DND-41 (cell line): ENCODE results near the gene CACNA2D4.

Source experiments
- ATAC-seq: fragments of 200-7000 bp; cut with Tn5 transposase; 3 replicates; pipeline ENCODE4 v1.9.1; 2021; ENCODE audit warnings: low read depth; ENCODE audit not compliant: insufficient read depth
- DNase-seq: peaks from one replicate; pipeline ENCODE4 v3.0.0-alpha.2; 2020
- H2AFZ ChIP-seq: 2 replicates; pipeline ENCODE4 v1.6.0; 2012; ENCODE audit warnings: low read depth, low read length
- H3K27ac ChIP-seq: 2 replicates; pipeline ENCODE4 v1.5.1; 2012; ENCODE audit warnings: low read length, inconsistent platforms
- H3K27me3 ChIP-seq: fragments of 200-600 bp; sonication (generic); 2 replicates; pipeline ENCODE4 v1.6.0; 2012; ENCODE audit warnings: low read length, mild to moderate bottlenecking, inconsistent platforms; ENCODE audit not compliant: insufficient read depth, poor library complexity
- H3K36me3 ChIP-seq: 2 replicates; pipeline ENCODE4 v1.5.1; 2012; ENCODE audit warnings: low read length, inconsistent platforms; ENCODE audit not compliant: insufficient read depth
- H3K4me1 ChIP-seq: 2 replicates; pipeline ENCODE4 v1.5.1; 2012; ENCODE audit warnings: mild to moderate bottlenecking, low read length; ENCODE audit not compliant: insufficient read depth
- H3K4me2 ChIP-seq: 2 replicates; pipeline ENCODE4 v1.6.0; 2012; ENCODE audit warnings: mild to moderate bottlenecking, moderate library complexity, low read length, inconsistent platforms; ENCODE audit not compliant: insufficient read depth
- H3K4me3 ChIP-seq, 2 experiments: fragments of 200-600 bp in 1 of 2; shearing (Covaris generic) in 1 of 2; 2 replicates each; pipeline ENCODE4 v1.5.1; 2012 to 2016; ENCODE audit warnings: inconsistent platforms in 2 of 2, low read length in 2 of 2, mild to moderate bottlenecking in 2 of 2, low read depth in 1 of 2, moderate library complexity in 1 of 2
- H3K79me2 ChIP-seq: 2 replicates; pipeline ENCODE4 v1.6.0; 2012; ENCODE audit warnings: low read length, inconsistent platforms; ENCODE audit not compliant: insufficient read depth
- H3K9ac ChIP-seq: 2 replicates; pipeline ENCODE4 v1.6.0; 2012; ENCODE audit warnings: low read depth, mild to moderate bottlenecking, inconsistent platforms, low read length, moderate library complexity
- H3K9me3 ChIP-seq: 2 replicates; pipeline ENCODE4 v1.5.1; 2012; ENCODE audit warnings: low read length, moderate library complexity, mild to moderate bottlenecking, inconsistent platforms; ENCODE audit not compliant: insufficient read depth, severe bottlenecking
- H4K20me1 ChIP-seq: 2 replicates; pipeline ENCODE4 v1.6.0; 2012; ENCODE audit warnings: low read length; ENCODE audit not compliant: insufficient read depth
- EZH2 ChIP-seq: IDR thresholded peaks from 3 replicates; pipeline ENCODE4 v1.6.1; 2012; ENCODE audit warnings: borderline replicate concordance, low read depth, mild to moderate bottlenecking, moderate library complexity, low read length, inconsistent platforms; ENCODE audit not compliant: severe bottlenecking
- TF ChIP-seq, protein P1 (sequence below): IDR thresholded peaks from 2 replicates; pipeline ENCODE4 v1.5.1; 2012; ENCODE audit warnings: borderline replicate concordance, low read length, moderate library complexity, mild to moderate bottlenecking; ENCODE audit not compliant: poor library complexity, severe bottlenecking; ENCODE audit errors: extremely low read depth

Gene CACNA2D4

DNA sequence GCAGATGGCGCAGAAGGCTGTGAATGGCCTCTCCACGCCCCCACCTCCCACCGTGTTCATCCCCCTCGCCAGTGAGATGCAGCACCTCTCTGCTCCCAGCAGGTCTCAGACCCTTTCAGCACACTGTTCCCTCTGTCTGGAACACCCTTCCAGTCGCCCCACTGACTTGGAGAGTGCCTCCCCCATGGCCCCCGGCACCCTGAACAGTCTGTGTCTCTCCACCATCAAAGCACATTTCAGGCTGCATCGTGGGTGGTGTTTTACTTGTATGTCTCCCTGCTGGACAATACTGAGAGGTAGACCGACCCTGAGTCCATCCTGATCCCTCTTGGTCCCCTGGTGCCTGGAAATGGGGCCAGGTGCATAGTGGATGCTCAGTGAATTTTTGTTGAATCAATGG is 34.9 kb downstream of the CACNA2D4 start:
- Histone ChIP-seq H3K4me2 (no peak overlapping the region), H2AFZ (no peak overlapping the region), H4K20me1 (no peaks in the 10 kb centered on the region), H3K9ac (no peak overlapping the region), H3K27me3 (no peaks in the 10 kb centered on the region), H3K36me3 (no peaks in the 10 kb centered on the region), H3K9me3 (no peaks in the 10 kb centered on the region), H3K4me3 (no peak overlapping the region), H3K27ac (no peak overlapping the region), H3K4me1 (no peaks in the 10 kb centered on the region), H3K79me2 (no peaks in the 10 kb centered on the region)
- DNase-seq (no peak), ATAC-seq (no peak)
- TF ChIP-seq, protein P1, sequence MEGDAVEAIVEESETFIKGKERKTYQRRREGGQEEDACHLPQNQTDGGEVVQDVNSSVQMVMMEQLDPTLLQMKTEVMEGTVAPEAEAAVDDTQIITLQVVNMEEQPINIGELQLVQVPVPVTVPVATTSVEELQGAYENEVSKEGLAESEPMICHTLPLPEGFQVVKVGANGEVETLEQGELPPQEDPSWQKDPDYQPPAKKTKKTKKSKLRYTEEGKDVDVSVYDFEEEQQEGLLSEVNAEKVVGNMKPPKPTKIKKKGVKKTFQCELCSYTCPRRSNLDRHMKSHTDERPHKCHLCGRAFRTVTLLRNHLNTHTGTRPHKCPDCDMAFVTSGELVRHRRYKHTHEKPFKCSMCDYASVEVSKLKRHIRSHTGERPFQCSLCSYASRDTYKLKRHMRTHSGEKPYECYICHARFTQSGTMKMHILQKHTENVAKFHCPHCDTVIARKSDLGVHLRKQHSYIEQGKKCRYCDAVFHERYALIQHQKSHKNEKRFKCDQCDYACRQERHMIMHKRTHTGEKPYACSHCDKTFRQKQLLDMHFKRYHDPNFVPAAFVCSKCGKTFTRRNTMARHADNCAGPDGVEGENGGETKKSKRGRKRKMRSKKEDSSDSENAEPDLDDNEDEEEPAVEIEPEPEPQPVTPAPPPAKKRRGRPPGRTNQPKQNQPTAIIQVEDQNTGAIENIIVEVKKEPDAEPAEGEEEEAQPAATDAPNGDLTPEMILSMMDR = no peak
- no peak for TF ChIP-seq EZH2

DNA sequence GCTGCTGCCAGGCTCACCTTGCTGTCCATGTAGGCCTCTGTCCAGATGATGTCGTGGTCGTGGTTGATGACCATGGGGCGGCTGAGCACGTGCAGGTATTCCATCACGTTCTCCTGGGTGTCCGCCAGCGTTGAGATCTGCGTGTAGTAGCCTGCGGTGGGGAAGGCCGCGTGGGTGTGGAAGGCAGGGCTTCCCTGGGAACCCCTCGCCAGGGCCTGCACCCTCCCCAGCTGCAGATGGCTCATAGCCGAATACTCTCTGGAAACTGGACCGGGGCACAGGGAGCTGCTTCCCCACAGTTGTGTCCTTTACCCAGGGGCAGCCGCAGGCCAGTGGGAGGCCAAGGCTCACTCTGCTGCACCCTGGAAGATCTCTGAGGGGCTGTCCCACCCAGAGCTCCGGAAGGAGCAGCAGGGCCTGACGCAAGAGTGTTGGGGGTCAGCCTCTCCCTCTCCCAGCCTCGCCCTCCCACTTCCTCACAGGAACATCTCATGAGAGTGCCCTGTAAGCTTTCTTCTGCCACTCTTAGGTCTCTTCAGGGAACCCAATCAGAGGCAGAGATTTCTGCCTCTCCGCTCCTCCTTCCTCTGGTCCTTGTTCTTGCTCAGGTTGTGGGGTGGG is 35.5 kb downstream of the CACNA2D4 start:
- TF ChIP-seq, protein P1 = no peak
- TF ChIP-seq EZH2 = no peak
- Histone ChIP-seq H4K20me1 (no peaks in the 10 kb centered on the region), H3K27ac (no peak overlapping the region), H3K27me3 (no peaks in the 10 kb centered on the region), H3K79me2 (no peaks in the 10 kb centered on the region), H3K4me2 (no peak overlapping the region), H3K9ac (no peak overlapping the region), H2AFZ (no peak overlapping the region), H3K4me1 (no peaks in the 10 kb centered on the region), H3K9me3 (no peaks in the 10 kb centered on the region), H3K36me3 (no peaks in the 10 kb centered on the region), H3K4me3 (no peak overlapping the region)
- ATAC-seq = no peak
- no peak for DNase-seq

DNA sequence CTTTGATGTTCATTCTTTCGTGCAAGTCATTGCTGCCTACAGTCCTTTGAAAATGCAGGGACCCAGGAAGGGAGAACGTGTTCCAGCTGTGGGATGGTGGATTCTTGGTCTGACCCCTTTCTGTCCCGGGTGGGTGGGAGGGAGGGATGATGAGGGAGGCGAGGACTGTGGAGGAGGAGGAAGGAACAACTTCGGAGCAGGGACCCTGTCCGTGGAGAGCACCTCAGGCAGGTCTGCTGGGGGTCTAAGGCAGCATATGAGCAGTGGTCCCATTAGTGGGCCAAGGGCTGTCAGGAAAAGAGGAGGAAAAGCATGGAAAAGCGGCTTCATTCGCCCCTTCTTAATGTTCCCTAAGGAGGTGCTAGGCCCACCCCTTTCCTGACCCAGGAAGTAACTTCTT is 36.0 kb downstream of the CACNA2D4 start:
- Histone ChIP-seq H3K36me3 (no peaks in the 10 kb centered on the region), H2AFZ (no peak overlapping the region), H3K79me2 (no peaks in the 10 kb centered on the region), H3K4me2 (no peak overlapping the region), H3K9ac (no peak overlapping the region), H4K20me1 (no peaks in the 10 kb centered on the region), H3K4me3 (no peak overlapping the region), H3K27me3 (no peaks in the 10 kb centered on the region), H3K4me1 (no peaks in the 10 kb centered on the region), H3K9me3 (no peaks in the 10 kb centered on the region), H3K27ac (no peak overlapping the region)
- ATAC-seq = no peak
- TF ChIP-seq, protein P1 = no peak
- TF ChIP-seq EZH2 = no peak
- no peak for DNase-seq
